A549 (cell line): ENCODE data around the gene AMER2. TPM values are rescaled to one million over a fixed set of nuclear protein-coding genes. Genes with fewer than 3 reads are reported as not detected.
"Not testable (repeated sequence)": the region's sequence is repeated elsewhere in the genome, so short reads cannot be mapped to it uniquely, and the experiment has no call there.

ENCODE experiments used
- ATAC-seq, 2 experiments: fragments of 200-7000 bp in 1 of 2; fragments of >200 bp in 1 of 2; cut with Nextera tagmentation in 1 of 2; cut with Tn5 transposase in 1 of 2; 3 replicates each; pipeline versions ENCODE4 v1.8.0 to v1.9.1; 2018 to 2020; ENCODE audit warnings: mild to moderate bottlenecking in 1 of 2, moderate library complexity in 1 of 2
- CTCF ChIA-PET: fragments of 300-600 bp; sonication (Branson Sonifier 250); formaldehyde crosslinking; extraction: SDS; loops from one replicate; lab custom pipeline; 2021; ENCODE audit warnings: antibody characterized with exemption, inconsistent platforms; lab: Yijun Ruan, JAX
- POLR2A ChIA-PET: fragments of 350-600 bp; formaldehyde crosslinking; extraction: SDS; loops from one replicate; lab custom pipeline; 2021; ENCODE audit warnings: antibody characterized with exemption, inconsistent platforms; lab: Yijun Ruan, JAX
- DNase-seq, 2 experiments: peaks; one replicate each; pipeline versions ENCODE4 v3.0.0 to v3.0.0-alpha.2; 2011 to 2016; ENCODE audit warnings: low read depth in 1 of 2, low spot score in 1 of 2
- FAIRE-seq: peaks from 2 replicates; lab custom pipeline; 2011; peaks lifted over from hg19 to GRCh38; lab: Jason Lieb, UNC
- H3K27ac ChIP-seq, 2 experiments: fragments of >200 bp; sonication (Bioruptor Twin); formaldehyde crosslinking; 3 replicates each; pipeline ENCODE4 v1.5.1; 2016 to 2017
- H3K4me1 ChIP-seq: fragments of >200 bp; sonication (Bioruptor Twin); formaldehyde crosslinking; 3 replicates; pipeline ENCODE4 v1.6.1; 2016
- H3K4me2 ChIP-seq: fragments of >200 bp; sonication (Bioruptor Twin); formaldehyde crosslinking; 3 replicates; pipeline ENCODE4 v1.6.1; 2016
- H3K4me3 ChIP-seq: fragments of >200 bp; sonication (Bioruptor Twin); formaldehyde crosslinking; 3 replicates; pipeline ENCODE4 v1.5.1; 2016
- H3K9me3 ChIP-seq: fragments of >200 bp; sonication (Bioruptor Twin); formaldehyde crosslinking; 3 replicates; pipeline ENCODE4 v1.6.1; 2016
- CEBPB ChIP-seq, 2 experiments: fragments of >200 bp in 1 of 2; sonication (Bioruptor Twin) in 1 of 2; formaldehyde crosslinking in 1 of 2; IDR thresholded peaks; 2 replicates each; pipeline ENCODE4 v1.6.1; 2012 to 2016
- EHF ChIP-seq: fragments of 250-450 bp; sonication (Bioruptor Pico); IDR thresholded peaks from 2 replicates; pipeline ENCODE4 v1.5.0; 2020; ENCODE audit warnings: mild to moderate bottlenecking
- KDM1A ChIP-seq: fragments of 200-600 bp; sonication (generic); IDR thresholded peaks from 2 replicates; pipeline ENCODE4 v1.6.1; 2016; ENCODE audit warnings: low read depth, mild to moderate bottlenecking
- MYC ChIP-seq: IDR thresholded peaks from 2 replicates; pipeline ENCODE4 v1.6.1; 2012; ENCODE audit warnings: mild to moderate bottlenecking, inconsistent platforms, low read length, improper control_type of control experiment, borderline replicate concordance
- NFE2L2 ChIP-seq: fragments of 150-350 bp; conservative IDR thresholded peaks from 2 replicates; pipeline ENCODE4 v1.6.1; 2014; ENCODE audit warnings: low read length
- NR3C1 ChIP-seq: fragments of >200 bp; sonication (Bioruptor Twin); formaldehyde crosslinking; IDR thresholded peaks from 3 replicates; pipeline ENCODE4 v1.6.1; 2017
- PHF8 ChIP-seq: fragments of 200-600 bp; sonication (generic); IDR thresholded peaks from 2 replicates; pipeline ENCODE4 v1.6.1; 2016; ENCODE audit warnings: low read depth, mild to moderate bottlenecking, antibody characterized with exemption, moderate library complexity, borderline replicate concordance
- POLR2A ChIP-seq: IDR thresholded peaks from 2 replicates; pipeline ENCODE4 v1.6.1; 2012; ENCODE audit warnings: mild to moderate bottlenecking, low read length
- RARB ChIP-seq: fragments of 250-450 bp; sonication (Bioruptor Pico); IDR thresholded peaks from 2 replicates; pipeline ENCODE4 v1.8.0; 2021; ENCODE audit warnings: mild to moderate bottlenecking, moderate library complexity
- SREBF2 ChIP-seq: fragments of 450-650 bp; IDR thresholded peaks from 2 replicates; pipeline ENCODE4 v1.6.1; 2014; ENCODE audit warnings: mild to moderate bottlenecking, moderate library complexity
- TP53 ChIP-seq: fragments of 250-450 bp; sonication (Bioruptor Pico); IDR thresholded peaks from 2 replicates; pipeline ENCODE4 v1.5.0; 2021; ENCODE audit warnings: mild to moderate bottlenecking, moderate library complexity
- ZFP36 ChIP-seq: fragments of 450-650 bp; IDR thresholded peaks from 2 replicates; pipeline ENCODE4 v1.6.1; 2014; ENCODE audit warnings: borderline replicate concordance; ENCODE audit not compliant: partially characterized antibody
- WGBS: methylation state at CpG from one replicate; pipeline ENCODE4 v1.1.6; 2017; ENCODE audit errors: missing lambda C conversion rate; 5-methylcytosine and 5-hydroxymethylcytosine counted together
- polyA plus RNA-seq, 4 experiments: library from polyadenylated mRNA; depleted of rRNA in 3 of 4; stranded (reverse); fragments of >200 nt; fragmentation: RNase III in 1 of 4; extraction: RNeasy Plus Mini Kit Qiagen cat#74134 plus additional on column Dnase treatment in 1 of 4; gene quantifications; 2 replicates in 3 of 4; 3 replicates in 1 of 4; pipeline ENCODE4 v1.2.3, GENCODE V29; 2011 to 2017
- TF ChIP-seq, protein P1 (sequence below): fragments of >200 bp; sonication (Bioruptor Twin); formaldehyde crosslinking; IDR thresholded peaks from 3 replicates; pipeline ENCODE4 v1.5.1; 2016
- TF ChIP-seq, protein P2 (sequence below): fragments of 250-450 bp; sonication (Bioruptor Pico); IDR thresholded peaks from 2 replicates; pipeline ENCODE4 v1.5.0; 2021; ENCODE audit warnings: mild to moderate bottlenecking, moderate library complexity, borderline replicate concordance

The AMER2 gene
- polyA plus RNA-seq, 2 of the 4 experiments (the other 2 are of a cell fraction): not detected

DNA sequence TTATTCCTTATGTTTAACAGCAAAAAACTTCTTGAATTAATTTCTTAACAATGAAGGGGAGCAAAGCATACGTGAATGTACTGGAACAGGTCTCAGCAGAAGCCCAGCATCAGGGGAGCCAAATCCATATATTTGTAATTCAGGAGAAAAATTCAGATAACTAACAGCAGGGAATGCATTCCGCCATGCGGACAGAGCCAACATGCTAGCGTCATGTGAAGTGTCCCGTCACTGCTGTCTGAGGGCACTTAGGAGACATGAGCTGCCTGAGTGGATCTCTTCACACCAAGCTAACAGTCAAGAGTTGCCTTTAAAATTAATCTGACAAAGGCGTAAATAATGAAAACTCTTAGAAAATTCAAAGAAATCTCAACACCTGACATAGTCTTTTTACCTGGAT lies 6.4 kb downstream of the AMER2 start:
- H3K4me2 ChIP-seq: no peak overlapping the region
- TF ChIP-seq, protein P1, sequence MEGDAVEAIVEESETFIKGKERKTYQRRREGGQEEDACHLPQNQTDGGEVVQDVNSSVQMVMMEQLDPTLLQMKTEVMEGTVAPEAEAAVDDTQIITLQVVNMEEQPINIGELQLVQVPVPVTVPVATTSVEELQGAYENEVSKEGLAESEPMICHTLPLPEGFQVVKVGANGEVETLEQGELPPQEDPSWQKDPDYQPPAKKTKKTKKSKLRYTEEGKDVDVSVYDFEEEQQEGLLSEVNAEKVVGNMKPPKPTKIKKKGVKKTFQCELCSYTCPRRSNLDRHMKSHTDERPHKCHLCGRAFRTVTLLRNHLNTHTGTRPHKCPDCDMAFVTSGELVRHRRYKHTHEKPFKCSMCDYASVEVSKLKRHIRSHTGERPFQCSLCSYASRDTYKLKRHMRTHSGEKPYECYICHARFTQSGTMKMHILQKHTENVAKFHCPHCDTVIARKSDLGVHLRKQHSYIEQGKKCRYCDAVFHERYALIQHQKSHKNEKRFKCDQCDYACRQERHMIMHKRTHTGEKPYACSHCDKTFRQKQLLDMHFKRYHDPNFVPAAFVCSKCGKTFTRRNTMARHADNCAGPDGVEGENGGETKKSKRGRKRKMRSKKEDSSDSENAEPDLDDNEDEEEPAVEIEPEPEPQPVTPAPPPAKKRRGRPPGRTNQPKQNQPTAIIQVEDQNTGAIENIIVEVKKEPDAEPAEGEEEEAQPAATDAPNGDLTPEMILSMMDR: no peak
- no peak for TF ChIP-seq EHF
- WGBS: 42% methylated on average over 6 of the region's 6 CpGs
- no peak overlapping the region for H3K4me3 ChIP-seq
- no peaks in the 10 kb centered on the region for H3K4me1 ChIP-seq
- no peaks in the 10 kb centered on the region for H3K9me3 ChIP-seq
- FAIRE-seq: no peak
- ChIA-PET CTCF (no interaction called here), POLR2A (no interaction called here)
- H3K27ac ChIP-seq: no peak overlapping the region
- ATAC-seq: no peak
- no peak for DNase-seq

DNA sequence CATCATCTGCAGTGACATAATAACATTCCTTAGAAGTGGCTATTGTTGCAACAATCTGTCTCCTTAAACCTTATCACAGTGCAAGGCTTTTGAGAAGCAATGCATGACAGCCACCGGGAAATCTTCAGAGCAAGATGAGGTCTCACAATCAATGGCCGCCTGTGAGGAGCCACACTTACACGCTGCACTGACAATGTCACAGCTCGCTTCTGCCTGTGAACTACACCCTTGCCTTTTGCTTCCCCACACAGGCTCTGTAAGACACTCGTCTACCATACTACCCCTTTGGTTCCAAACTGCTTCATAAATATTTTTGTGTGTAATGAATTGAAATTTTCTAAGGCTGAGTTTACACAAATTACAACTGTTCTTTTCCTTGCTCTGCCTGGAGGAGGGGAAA lies 6.9 kb downstream of the AMER2 start:
- POLR2A ChIA-PET, FAIRE-seq, H3K9me3 ChIP-seq, H3K4me1 ChIP-seq, H3K27ac ChIP-seq, DNase-seq, ATAC-seq, H3K4me2 ChIP-seq, H3K4me3 ChIP-seq: not testable (repeated sequence)
- CTCF ChIA-PET: interaction anchor here (0.6 kb wide), 1 partner anchor 20 kb away, joined by 3 read pairs; no protein-coding TSS in a partner anchor
- WGBS: 20% methylated on average over 5 of the region's 5 CpGs

DNA sequence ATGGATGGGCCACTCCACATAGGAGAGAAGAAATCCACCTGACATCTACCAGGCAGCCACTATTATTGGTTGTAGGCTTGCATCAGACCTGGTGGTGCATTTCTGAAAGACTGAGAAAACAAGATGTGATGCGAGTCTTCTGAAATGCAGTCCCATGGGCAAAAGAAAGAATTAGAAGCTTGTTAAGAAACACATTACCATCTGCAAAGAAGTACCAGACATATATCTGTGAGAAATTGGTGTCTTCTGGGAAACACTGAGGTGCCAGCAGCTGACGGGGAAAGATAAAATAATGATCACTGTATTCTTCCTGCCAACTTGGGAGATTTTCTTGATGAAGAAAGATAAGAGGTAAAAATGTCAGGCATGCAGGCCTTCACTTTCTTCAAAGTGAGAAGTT lies 14.4 kb downstream of the AMER2 start:
- no peak for DNase-seq
- Histone ChIP-seq H3K27ac (no peak overlapping the region), H3K4me3 (no peak overlapping the region), H3K9me3 (no peaks in the 10 kb centered on the region), H3K4me1 (no peaks in the 10 kb centered on the region), H3K4me2 (no peak overlapping the region)
- CTCF ChIA-PET: no interaction called here
- FAIRE-seq: no peak
- ATAC-seq: no peak
- 65% methylated on average over 2 of the region's 2 CpGs for WGBS
- POLR2A ChIA-PET: no interaction called here
- TF ChIP-seq, protein P2, sequence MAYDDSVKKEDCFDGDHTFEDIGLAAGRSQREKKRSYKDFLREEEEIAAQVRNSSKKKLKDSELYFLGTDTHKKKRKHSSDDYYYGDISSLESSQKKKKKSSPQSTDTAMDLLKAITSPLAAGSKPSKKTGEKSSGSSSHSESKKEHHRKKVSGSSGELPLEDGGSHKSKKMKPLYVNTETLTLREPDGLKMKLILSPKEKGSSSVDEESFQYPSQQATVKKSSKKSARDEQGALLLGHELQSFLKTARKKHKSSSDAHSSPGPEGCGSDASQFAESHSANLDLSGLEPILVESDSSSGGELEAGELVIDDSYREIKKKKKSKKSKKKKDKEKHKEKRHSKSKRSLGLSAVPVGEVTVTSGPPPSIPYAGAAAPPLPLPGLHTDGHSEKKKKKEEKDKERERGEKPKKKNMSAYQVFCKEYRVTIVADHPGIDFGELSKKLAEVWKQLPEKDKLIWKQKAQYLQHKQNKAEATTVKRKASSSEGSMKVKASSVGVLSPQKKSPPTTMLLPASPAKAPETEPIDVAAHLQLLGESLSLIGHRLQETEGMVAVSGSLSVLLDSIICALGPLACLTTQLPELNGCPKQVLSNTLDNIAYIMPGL (CRISPR knock-in tag): no peak

DNA sequence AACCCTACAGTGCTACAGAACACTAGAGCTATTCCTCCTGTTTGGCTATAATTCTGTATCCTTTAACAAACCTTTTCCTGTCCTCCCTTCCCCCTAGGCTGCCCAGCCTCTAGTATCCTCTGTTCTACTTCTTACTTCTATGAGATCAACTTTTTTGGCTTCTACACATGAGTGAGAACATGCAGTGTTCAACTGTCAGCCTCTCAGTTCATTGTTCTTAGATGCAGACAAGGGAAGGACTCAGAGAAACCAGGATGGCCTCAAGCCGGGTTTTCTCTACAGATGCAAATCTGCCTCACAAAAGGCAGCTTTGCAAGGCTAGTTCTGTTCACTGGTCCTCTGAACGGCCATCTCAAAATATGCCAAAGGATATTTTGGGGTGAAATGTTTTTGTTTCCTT lies 18.4 kb downstream of the AMER2 start:
- POLR2A ChIA-PET: no interaction called here
- FAIRE-seq: no peak
- no peak for TF ChIP-seq EHF
- no peak for TF ChIP-seq NR3C1
- no peak for TF ChIP-seq NFE2L2
- no peak for TF ChIP-seq SREBF2
- TF ChIP-seq PHF8: no peak
- no peak for TF ChIP-seq RARB (CRISPR knock-in tag)
- TF ChIP-seq MYC: no peak
- no peak for TF ChIP-seq CEBPB (IDR thresholded peaks at IDR 0.05)
- TF ChIP-seq POLR2A: no peak
- no peak for TF ChIP-seq ZFP36
- no peak for TF ChIP-seq KDM1A
- TF ChIP-seq, protein P1: no peak
- TF ChIP-seq TP53 (CRISPR knock-in tag): no peak
- TF ChIP-seq, all 56 proteins: peak for 0

More for the DNA sequence above, 18.4 kb downstream of the AMER2 start:
- DNase-seq (no peak), ATAC-seq (no peak)
- Histone ChIP-seq H3K4me3 (no peak overlapping the region), H3K4me2 (no peak overlapping the region), H3K4me1 (no peaks in the 10 kb centered on the region), H3K27ac (no peak overlapping the region), H3K9me3 (no peaks in the 10 kb centered on the region)
- 27% methylated on average over 2 of the region's 2 CpGs for WGBS
- CTCF ChIA-PET: interaction anchor here (1.0 kb wide), 1 partner anchor 39 kb away, joined by 3 read pairs; no protein-coding TSS in a partner anchor
